ENCODE results near the gene PLXNA2. TPM values are rescaled to one million over a fixed set of nuclear protein-coding genes. Genes with fewer than 3 reads are reported as not detected.

The PLXNA2 gene
- total and polyA plus RNA-seq, 2 of the 13 experiments (the other 11 are each of a cell fraction or from before 2014, with no cell fraction given): 1.1 to 2.1 TPM

GRCh38 chr1:208174731-208175507 is 69.3 kb downstream of the PLXNA2 start (continued):
- no peak for TF ChIP-seq ZNF564 (CRISPR knock-in tag; IDR thresholded peaks at IDR 0.05)
- TF ChIP-seq HNF4A (CRISPR knock-in tag; IDR thresholded peaks at IDR 0.05): peak; percentile 86
- no peak for TF ChIP-seq ZNF441 (CRISPR knock-in tag; IDR thresholded peaks at IDR 0.05; ENCODE audit: borderline replicate concordance)
- peak; percentile 33; the same call in 1 of the 2 replicates for TF ChIP-seq HNF4G (IDR thresholded peaks at IDR 0.05; ENCODE audit: borderline replicate concordance, low read depth, low read length)
- TF ChIP-seq HNF4G (CRISPR knock-in tag; IDR thresholded peaks at IDR 0.05; ENCODE audit: borderline replicate concordance, low read depth): peak; percentile 56; the same call in 1 of the 2 replicates
- no peak for TF ChIP-seq USF2 (IDR thresholded peaks at IDR 0.05; ENCODE audit: low read depth, low read length)
- no peak for TF ChIP-seq USF2 (CRISPR knock-in tag; IDR thresholded peaks at IDR 0.05; ENCODE audit: borderline replicate concordance)
- TF ChIP-seq ZNF407 (CRISPR knock-in tag; IDR thresholded peaks at IDR 0.05; ENCODE audit: not compliant biosample characterization): no peak
- no peak for TF ChIP-seq CTCF (CRISPR knock-in tag; IDR thresholded peaks at IDR 0.05)
- TF ChIP-seq ZNF101 (CRISPR knock-in tag; IDR thresholded peaks at IDR 0.05; ENCODE audit: borderline replicate concordance, low read depth): no peak
- no peak for TF ChIP-seq KDM5A (IDR thresholded peaks at IDR 0.05; ENCODE audit: borderline replicate concordance, low read length)
- TF ChIP-seq HOXD1 (CRISPR knock-in tag; IDR thresholded peaks at IDR 0.05): no peak
- TF ChIP-seq HDAC6 (IDR thresholded peaks at IDR 0.05; ENCODE audit: low read depth, low read length): no peak
- no peak for TF ChIP-seq ZNF260 (CRISPR knock-in tag; IDR thresholded peaks at IDR 0.05; ENCODE audit: borderline replicate concordance, low read depth)
- TF ChIP-seq ATF3 (CRISPR knock-in tag; IDR thresholded peaks at IDR 0.05): peak; percentile 82

Data from HepG2 (cell line).